HG02884 (cell line): Measurements from ENCODE around the gene ZNF512B.
"Not testable (repeated sequence)": the region's sequence is repeated elsewhere in the genome, so short reads cannot be mapped to it uniquely, and the experiment has no call there.

Experiments
- ATAC-seq: cut with Tn5 transposase; IDR thresholded peaks from one replicate; pipeline ENCODE4 v1.9.1; 2021; ENCODE audit warnings: mild to moderate bottlenecking, moderate library complexity; ENCODE audit not compliant: unreplicated experiment

The ZNF512B gene

GRCh38 chr20:63935447-63935846, 34.3 kb downstream of the ZNF512B start:
- no peak for ATAC-seq

GRCh38 chr20:63934271-63935068, 35.3 kb downstream of the ZNF512B start:
- no peak for ATAC-seq

GRCh38 chr20:63933646-63934045, 36.1 kb downstream of the ZNF512B start:
- no peak for ATAC-seq

GRCh38 chr20:63932606-63933160, 37.0 kb downstream of the ZNF512B start:
- ATAC-seq = no peak

- ATAC-seq = no peak
These were observed 38.0 kb downstream of the ZNF512B start for GRCh38 chr20:63931735-63932134.

GRCh38 chr20:63930971-63931553, 38.7 kb downstream of the ZNF512B start:
- no peak for ATAC-seq

GRCh38 chr20:63929473-63929883, 40.3 kb downstream of the ZNF512B start:
- not testable (repeated sequence) for ATAC-seq

- no peak for ATAC-seq
These were observed 40.7 kb downstream of the ZNF512B start for GRCh38 chr20:63929071-63929470.

- ATAC-seq = no peak
These were observed 43.4 kb downstream of the ZNF512B start for GRCh38 chr20:63926298-63926697.

GRCh38 chr20:63924241-63924640, 45.5 kb downstream of the ZNF512B start:
- ATAC-seq = no peak

GRCh38 chr20:63923651-63924050, 46.1 kb downstream of the ZNF512B start:
- ATAC-seq = no peak

GRCh38 chr20:63920226-63920625, 49.5 kb downstream of the ZNF512B start:
- no peak for ATAC-seq

GRCh38 chr20:63919130-63919529, 50.6 kb downstream of the ZNF512B start:
- ATAC-seq = no peak

GRCh38 chr20:63917811-63918210, 51.9 kb downstream of the ZNF512B start:
- no peak for ATAC-seq

- ATAC-seq = not testable (repeated sequence)
These were observed 53.3 kb downstream of the ZNF512B start for GRCh38 chr20:63916371-63916939.

- ATAC-seq = no peak
These were observed 54.3 kb downstream of the ZNF512B start for GRCh38 chr20:63915471-63915870.

- no peak for ATAC-seq
These were observed 56.0 kb downstream of the ZNF512B start for GRCh38 chr20:63913768-63914167.

- no peak for ATAC-seq
These were observed 58.6 kb downstream of the ZNF512B start for GRCh38 chr20:63911176-63911575.

- no peak for ATAC-seq
These were observed 61.6 kb downstream of the ZNF512B start for GRCh38 chr20:63908008-63908682.
